Heart left ventricle (tissue), 13 donors: ENCODE data around the gene C16orf90.

Experiments used
- CTCF ChIP-seq, 12 donors: fragments of 200-600 bp; sonication (generic) in 4 of 12; IDR thresholded peaks; one replicate each; pipeline versions ENCODE4 v1.5.0 to v1.8.0; 2018 to 2022; ENCODE audit warnings: antibody characterized with exemption in 12 of 12, mild to moderate bottlenecking in 5 of 12
- POLR2A ChIP-seq, 2 donors: fragments of 450-650 bp; IDR thresholded peaks; one replicate each; pipeline ENCODE4 v1.6.1; 2017; ENCODE audit warnings: antibody characterized with exemption in 2 of 2, mild to moderate bottlenecking in 2 of 2, moderate library complexity in 2 of 2
- donor health status: ischemic (EF 13 %, LVEDD 7.1; RV severe dilation, severe dysfunction).
- donor health status: DM: no; HTN: yes; CAD: no.
- donor health status: DM: no; HTN: no; CAD: no.
- donor health status: ischemic (EF 25% LVEDD 6.9; RV normal size, moderate dysfunction).
- donor health status: ischemic (EF 25% LVEDD 5.7; RV mildly dilated, moderate dysfunction).
- donor health status: ischemic (EF 35%, LVEDD 5.7; RV mildly dilated, moderate dysfunction).
- donor health status: nonischemic (EF 11% LVEDD 7.7; RV severe dilation, severe dysfunction).
- donor health status: DM: yes; HTN: yes; CAD: no.
- donor health status: PGD.
- donor health status: ischemic (EF 29% LVEDD 5.4; RV normal size, mild dysfunction).
- donor health status: nonischemic (EF 23%, LVEDD 6.1; RV moderate dilation, normal function).

GRCh38 chr16:3486506-3487215, 8.6 kb downstream of the C16orf90 start:
- TF ChIP-seq CTCF (IDR thresholded peaks at IDR 0.05) (no peak), POLR2A (IDR thresholded peaks at IDR 0.05) (no peak)
